Heart left ventricle (tissue), 16 donors: ENCODE data around the gene KIF26B. TPM values are rescaled to one million over a fixed set of nuclear protein-coding genes. Genes with fewer than 3 reads are reported as not detected.

Source experiments
- ATAC-seq, 4 donors: fragments of 200-7000 bp; cut with Tn5 transposase; one replicate each; pipeline ENCODE4 v1.9.1; 2020 to 2022; ENCODE audit warnings: moderate library complexity in 4 of 4, mild to moderate bottlenecking in 3 of 4, moderate number of reproducible peaks in 1 of 4
- DNase-seq, 5 donors: peaks; one replicate each; pipeline ENCODE4 v3.0.0-alpha.2; 2020
- H3K27ac ChIP-seq, 12 donors: fragments of 200-600 bp; sonication (generic) in 4 of 12; one replicate each; pipeline versions ENCODE4 v1.5.0 to v1.8.0; 2016 to 2022; ENCODE audit warnings: mild to moderate bottlenecking in 2 of 12
- H3K27me3 ChIP-seq, 9 donors: fragments of 200-600 bp; sonication (generic) in 2 of 9; one replicate each; pipeline versions ENCODE4 v1.5.1 to v1.8.0; 2016 to 2022; ENCODE audit warnings: mild to moderate bottlenecking in 3 of 9
- H3K36me3 ChIP-seq, 9 donors: fragments of 200-600 bp; sonication (generic) in 2 of 9; one replicate each; pipeline versions ENCODE4 v1.5.0 to v1.8.0; 2018 to 2022; ENCODE audit warnings: mild to moderate bottlenecking in 2 of 9
- H3K4me1 ChIP-seq, 12 donors: fragments of 200-600 bp; sonication (generic) in 4 of 12; one replicate each; pipeline versions ENCODE4 v1.5.0 to v1.8.0; 2016 to 2022; ENCODE audit warnings: mild to moderate bottlenecking in 3 of 12
- H3K4me3 ChIP-seq, 12 donors: fragments of 200-600 bp; sonication (generic) in 4 of 12; one replicate each; pipeline versions ENCODE4 v1.5.0 to v1.8.0; 2017 to 2022; ENCODE audit warnings: mild to moderate bottlenecking in 9 of 12, moderate library complexity in 4 of 12
- H3K9me3 ChIP-seq, 12 donors: fragments of 200-600 bp; sonication (generic) in 4 of 12; one replicate each; pipeline versions ENCODE4 v1.5.0 to v1.8.0; 2016 to 2022; ENCODE audit warnings: mild to moderate bottlenecking in 1 of 12
- CTCF ChIP-seq, 12 donors: fragments of 200-600 bp; sonication (generic) in 4 of 12; IDR thresholded peaks; one replicate each; pipeline versions ENCODE4 v1.5.0 to v1.8.0; 2018 to 2022; ENCODE audit warnings: antibody characterized with exemption in 12 of 12, mild to moderate bottlenecking in 5 of 12
- POLR2A ChIP-seq, 2 donors: fragments of 450-650 bp; IDR thresholded peaks; one replicate each; pipeline ENCODE4 v1.6.1; 2017; ENCODE audit warnings: antibody characterized with exemption in 2 of 2, mild to moderate bottlenecking in 2 of 2, moderate library complexity in 2 of 2
- WGBS, 4 donors: extraction: QIAGEN DNeasy Blood & Tissue Kit in 2 of 4; methylation state at CpG; one replicate each; pipeline versions ENCODE4 v1.1.5 to v1.1.7; 2013 to 2018; 5-methylcytosine and 5-hydroxymethylcytosine counted together
- intact Hi-C, 10 donors: fragments of 100-400 bp; cut with DNase I; formaldehyde crosslinking; loops; one replicate each; pipeline versions ENCODE4 v1.11.1 to v1.14.2; 2022
- polyA plus RNA-seq, 2 donors: library from polyadenylated mRNA; stranded (reverse); fragments of 200-250 nt; gene quantifications; one replicate each; pipeline ENCODE4 v1.2.3, GENCODE V29; 2013
- total RNA-seq, 9 donors: library from RNA; depleted of rRNA in 2 of 9; stranded (reverse); fragments of >200 nt in 2 of 9; fragmentation: NEBNext Ultra II Directional in 3 of 9; extraction: Animal tissue kit (Norgen Biotek cat#: 25700) in 3 of 9; gene quantifications; one replicate each; pipeline versions ENCODE4 v1.1.0 to v1.2.4, GENCODE V29; 2016 to 2023
- donor health status: ischemic (EF 13 %, LVEDD 7.1; RV severe dilation, severe dysfunction).
- donor health status: healthy with polysubstance abuse.
- donor health status: DM: no; HTN: yes; CAD: no.
- donor health status: DM: no; HTN: no; CAD: no.
- donor health status: ischemic (EF 25% LVEDD 6.9; RV normal size, moderate dysfunction).
- donor health status: ischemic (EF 25% LVEDD 5.7; RV mildly dilated, moderate dysfunction).
- donor health status: healthy.
- donor health status: DM: yes; HTN: yes; CAD: no.
- donor health status: ischemic (EF 35%, LVEDD 5.7; RV mildly dilated, moderate dysfunction).
- donor health status: nonischemic (EF 11% LVEDD 7.7; RV severe dilation, severe dysfunction).
- donor health status: DM: yes; HTN: yes; CAD: no.
- donor health status: PGD.
- donor health status: ischemic (EF 29% LVEDD 5.4; RV normal size, mild dysfunction).
- donor health status: nonischemic (EF 23%, LVEDD 6.1; RV moderate dilation, normal function).

The KIF26B gene
- total and polyA plus RNA-seq, 11 donors: 1.2 to 7.0 (median 2.3) TPM

- DNase-seq: no peak
- Histone ChIP-seq H3K4me1 (no peaks in the 10 kb centered on the region), H3K4me3 (no peak overlapping the region), H3K9me3 (no peaks in the 10 kb centered on the region), H3K36me3 (no peaks in the 10 kb centered on the region), H3K27me3 (peaks cover 0 to 3% (median 0%) of the 10 kb centered on the region in 9 donors), H3K27ac (no peak overlapping the region)
- intact Hi-C loops: loop anchor here in 1 of 10 donors (10.0 kb wide), 1 partner anchor 62 kb away; no protein-coding TSS in a partner anchor
- ATAC-seq: no peak
- 63 to 82% (median 70%) methylated on average over 5 of the region's 5 CpGs for WGBS, 4 donors
- TF ChIP-seq CTCF (IDR thresholded peaks at IDR 0.05): no peak
- no peak for TF ChIP-seq POLR2A (IDR thresholded peaks at IDR 0.05)
Measured at GRCh38 chr1:245412306-245412705, 257.5 kb downstream of the KIF26B start.

- H3K9me3 ChIP-seq: no peaks in the 10 kb centered on the region
- no peak overlapping the region for H3K4me3 ChIP-seq
- no peak for TF ChIP-seq POLR2A (IDR thresholded peaks at IDR 0.05)
- no peak for TF ChIP-seq CTCF (IDR thresholded peaks at IDR 0.05)
- no peaks in the 10 kb centered on the region for H3K4me1 ChIP-seq
- H3K27ac ChIP-seq: no peak overlapping the region
- no peak for DNase-seq
- intact Hi-C loops: loop anchor here in 1 of 10 donors (10.0 kb wide), 1 partner anchor 58 kb away; no protein-coding TSS in a partner anchor
- ATAC-seq: no peak
- peaks cover 0 to 7% (median 0%) of the 10 kb centered on the region in 9 donors for H3K27me3 ChIP-seq
- WGBS, 4 donors: 95 to 100% (median 96%) methylated on average over 2 of the region's 2 CpGs
- no peaks in the 10 kb centered on the region for H3K36me3 ChIP-seq
Measured at GRCh38 chr1:245416781-245417180, 262.0 kb downstream of the KIF26B start.

GRCh38 chr1:245418077-245418476 lies 263.3 kb downstream of the KIF26B start:
- intact Hi-C loops: loop anchor here in 1 of 10 donors (10.0 kb wide), 1 partner anchor 57 kb away; no protein-coding TSS in a partner anchor
- whole genome bisulfite sequencing, 4 donors: 81 to 90% (median 81%) methylated on average over 14 of the region's 14 CpGs
- Histone ChIP-seq H3K27ac (no peak overlapping the region), H3K27me3 (peaks cover 0 to 7% (median 0%) of the 10 kb centered on the region in 9 donors), H3K4me3 (no peak overlapping the region), H3K9me3 (no peaks in the 10 kb centered on the region), H3K4me1 (peaks cover 0 to 3% (median 0%) of the 10 kb centered on the region in 12 donors), H3K36me3 (no peaks in the 10 kb centered on the region)
- ATAC-seq (no peak), DNase-seq (no peak)
- TF ChIP-seq POLR2A (IDR thresholded peaks at IDR 0.05): no peak

- ATAC-seq: no peak
- no peaks in the 10 kb centered on the region for H3K36me3 ChIP-seq
- H3K9me3 ChIP-seq: no peaks in the 10 kb centered on the region
- intact Hi-C loops: loop anchor here in 1 of 10 donors (10.0 kb wide), 1 partner anchor 55 kb away; no protein-coding TSS in a partner anchor
- TF ChIP-seq CTCF (IDR thresholded peaks at IDR 0.05) (no peak), POLR2A (IDR thresholded peaks at IDR 0.05) (no peak)
- peaks cover 0 to 7% (median 0%) of the 10 kb centered on the region in 9 donors for H3K27me3 ChIP-seq
- DNase-seq: no peak
- no peak overlapping the region for H3K4me3 ChIP-seq
- peaks cover 0 to 3% (median 0%) of the 10 kb centered on the region in 12 donors for H3K4me1 ChIP-seq
- 76 to 86% (median 81%) methylated on average over 15 of the region's 15 CpGs for WGBS, 4 donors
- no peak overlapping the region for H3K27ac ChIP-seq
Measured at GRCh38 chr1:245419461-245419978, 264.7 kb downstream of the KIF26B start.
